A549 (cell line): Measurements from ENCODE around the gene AP5M1.

Source experiments
- BHLHE40 ChIP-seq: IDR thresholded peaks from 2 replicates; pipeline ENCODE4 v1.6.1; 2012; ENCODE audit warnings: low read depth, low read length, inconsistent platforms
- KDM5A ChIP-seq: fragments of 200-600 bp; sonication (generic); IDR thresholded peaks from 2 replicates; pipeline ENCODE4 v1.6.1; 2016; ENCODE audit warnings: antibody characterized with exemption, mild to moderate bottlenecking
- MAFK ChIP-seq: fragments of 450-650 bp; IDR thresholded peaks from 2 replicates; pipeline ENCODE4 v1.6.1; 2014; ENCODE audit not compliant: partially characterized antibody
- MYC ChIP-seq: IDR thresholded peaks from 2 replicates; pipeline ENCODE4 v1.6.1; 2012; ENCODE audit warnings: mild to moderate bottlenecking, inconsistent platforms, low read length, improper control_type of control experiment, borderline replicate concordance
- NR3C1 ChIP-seq: fragments of >200 bp; sonication (Bioruptor Twin); formaldehyde crosslinking; IDR thresholded peaks from 3 replicates; pipeline ENCODE4 v1.6.1; 2017
- POLR2A ChIP-seq: IDR thresholded peaks from 2 replicates; pipeline ENCODE4 v1.6.1; 2012; ENCODE audit warnings: mild to moderate bottlenecking, low read length
- RAD21 ChIP-seq, 2 experiments: fragments of >200 bp in 1 of 2; sonication (Bioruptor Twin) in 1 of 2; formaldehyde crosslinking in 1 of 2; IDR thresholded peaks in 1 of 2; conservative IDR thresholded peaks in 1 of 2; 2 replicates in 1 of 2; 3 replicates in 1 of 2; pipeline ENCODE4 v1.6.1; 2012 to 2018; ENCODE audit warnings: inconsistent platforms in 1 of 2
- SMC3 ChIP-seq: fragments of >200 bp; sonication (Bioruptor Twin); formaldehyde crosslinking; IDR thresholded peaks from 3 replicates; pipeline ENCODE4 v1.6.1; 2018; ENCODE audit warnings: inconsistent platforms
- TFCP2L1 ChIP-seq: fragments of 250-450 bp; sonication (Bioruptor Pico); IDR thresholded peaks from 2 replicates; pipeline ENCODE4 v1.5.0; 2021; ENCODE audit warnings: mild to moderate bottlenecking
- TF ChIP-seq, protein P1 (sequence below): IDR thresholded peaks from 2 replicates; pipeline ENCODE4 v1.6.1; 2012
- TF ChIP-seq, protein P2 (sequence below): fragments of >200 bp; sonication (Bioruptor Twin); formaldehyde crosslinking; IDR thresholded peaks from 3 replicates; pipeline ENCODE4 v1.5.1; 2016
- TF ChIP-seq, protein P3 (sequence below): IDR thresholded peaks from 2 replicates; pipeline ENCODE4 v1.6.1; 2012; ENCODE audit warnings: low read depth, borderline replicate concordance
- TF ChIP-seq, protein P4 (sequence below): fragments of 450-650 bp; IDR thresholded peaks from 2 replicates; pipeline ENCODE4 v1.6.1; 2014; ENCODE audit warnings: antibody characterized with exemption
- TF ChIP-seq, protein P5 (sequence below): fragments of >200 bp; sonication (Bioruptor Twin); formaldehyde crosslinking; IDR thresholded peaks from 3 replicates; pipeline ENCODE4 v1.6.1; 2016

DNA sequence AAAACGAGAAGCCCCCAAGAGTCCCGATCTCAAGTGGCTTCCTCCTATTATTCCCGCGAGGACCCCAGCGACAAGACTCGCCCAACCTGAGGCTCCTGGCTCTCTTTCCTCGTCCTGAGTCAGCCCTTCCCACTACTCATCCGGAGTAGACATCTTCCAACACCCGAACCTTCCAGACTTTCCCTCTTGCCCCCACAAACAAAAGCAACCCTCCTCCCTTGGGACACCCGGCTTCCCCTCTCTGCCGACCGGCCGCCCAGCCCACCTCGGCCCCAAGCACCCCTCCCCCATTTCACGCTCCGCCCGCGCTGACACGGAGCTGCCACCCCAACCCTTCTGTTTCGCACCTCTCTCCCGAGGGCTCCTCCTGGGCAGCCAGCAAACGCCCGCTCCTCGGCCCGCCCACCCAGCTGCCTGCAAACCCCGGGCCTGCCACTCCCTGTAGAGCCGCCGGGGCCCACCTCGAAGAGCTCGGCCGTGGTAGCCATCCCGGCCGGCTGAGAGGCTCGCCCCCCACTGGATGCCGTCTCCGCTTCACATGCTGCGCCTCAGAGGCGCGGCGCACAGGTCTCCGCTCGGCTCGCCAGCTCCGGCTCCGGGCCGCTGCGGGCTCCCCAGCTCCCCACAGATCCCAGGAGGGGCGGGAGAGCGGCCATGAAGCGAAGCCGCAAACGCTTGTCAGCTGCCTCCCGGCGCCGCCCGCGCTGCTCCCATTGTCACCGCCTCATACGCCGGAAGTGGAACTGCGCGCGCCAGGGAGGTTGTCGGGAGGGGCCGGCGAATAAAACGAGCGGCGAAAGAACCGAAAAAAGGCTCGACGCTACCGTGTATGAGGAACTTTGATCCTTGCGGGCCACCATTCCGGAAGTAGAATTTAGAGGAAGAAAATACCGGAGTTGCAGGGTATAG is at the start of gene AP5M1, which contains the start of gene EXOC5:
- TF ChIP-seq, protein P1, sequence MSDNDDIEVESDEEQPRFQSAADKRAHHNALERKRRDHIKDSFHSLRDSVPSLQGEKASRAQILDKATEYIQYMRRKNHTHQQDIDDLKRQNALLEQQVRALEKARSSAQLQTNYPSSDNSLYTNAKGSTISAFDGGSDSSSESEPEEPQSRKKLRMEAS: peak; percentile 84
- TF ChIP-seq, protein P2, sequence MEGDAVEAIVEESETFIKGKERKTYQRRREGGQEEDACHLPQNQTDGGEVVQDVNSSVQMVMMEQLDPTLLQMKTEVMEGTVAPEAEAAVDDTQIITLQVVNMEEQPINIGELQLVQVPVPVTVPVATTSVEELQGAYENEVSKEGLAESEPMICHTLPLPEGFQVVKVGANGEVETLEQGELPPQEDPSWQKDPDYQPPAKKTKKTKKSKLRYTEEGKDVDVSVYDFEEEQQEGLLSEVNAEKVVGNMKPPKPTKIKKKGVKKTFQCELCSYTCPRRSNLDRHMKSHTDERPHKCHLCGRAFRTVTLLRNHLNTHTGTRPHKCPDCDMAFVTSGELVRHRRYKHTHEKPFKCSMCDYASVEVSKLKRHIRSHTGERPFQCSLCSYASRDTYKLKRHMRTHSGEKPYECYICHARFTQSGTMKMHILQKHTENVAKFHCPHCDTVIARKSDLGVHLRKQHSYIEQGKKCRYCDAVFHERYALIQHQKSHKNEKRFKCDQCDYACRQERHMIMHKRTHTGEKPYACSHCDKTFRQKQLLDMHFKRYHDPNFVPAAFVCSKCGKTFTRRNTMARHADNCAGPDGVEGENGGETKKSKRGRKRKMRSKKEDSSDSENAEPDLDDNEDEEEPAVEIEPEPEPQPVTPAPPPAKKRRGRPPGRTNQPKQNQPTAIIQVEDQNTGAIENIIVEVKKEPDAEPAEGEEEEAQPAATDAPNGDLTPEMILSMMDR: 0 out of 3 replicates have a peak, but pooled peaks have one; percentile 3
- TF ChIP-seq NR3C1 (no peak), POLR2A (peak; percentile 58), KDM5A (0 out of 2 replicates have a peak, but pooled peaks have one; percentile 15), BHLHE40 (no peak), RAD21 (conservative IDR thresholded peaks at IDR 0.05 in 1 of 2, IDR thresholded peaks at IDR 0.05 in 1 of 2) (no peak), MAFK (no peak), SMC3 (no peak), MYC (no peak), TFCP2L1 (CRISPR knock-in tag) (no peak)
- TF ChIP-seq, protein P3, sequence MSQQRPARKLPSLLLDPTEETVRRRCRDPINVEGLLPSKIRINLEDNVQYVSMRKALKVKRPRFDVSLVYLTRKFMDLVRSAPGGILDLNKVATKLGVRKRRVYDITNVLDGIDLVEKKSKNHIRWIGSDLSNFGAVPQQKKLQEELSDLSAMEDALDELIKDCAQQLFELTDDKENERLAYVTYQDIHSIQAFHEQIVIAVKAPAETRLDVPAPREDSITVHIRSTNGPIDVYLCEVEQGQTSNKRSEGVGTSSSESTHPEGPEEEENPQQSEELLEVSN: peak; percentile 60
- TF ChIP-seq, protein P4, sequence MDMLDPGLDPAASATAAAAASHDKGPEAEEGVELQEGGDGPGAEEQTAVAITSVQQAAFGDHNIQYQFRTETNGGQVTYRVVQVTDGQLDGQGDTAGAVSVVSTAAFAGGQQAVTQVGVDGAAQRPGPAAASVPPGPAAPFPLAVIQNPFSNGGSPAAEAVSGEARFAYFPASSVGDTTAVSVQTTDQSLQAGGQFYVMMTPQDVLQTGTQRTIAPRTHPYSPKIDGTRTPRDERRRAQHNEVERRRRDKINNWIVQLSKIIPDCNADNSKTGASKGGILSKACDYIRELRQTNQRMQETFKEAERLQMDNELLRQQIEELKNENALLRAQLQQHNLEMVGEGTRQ: no peak
- TF ChIP-seq, protein P5, sequence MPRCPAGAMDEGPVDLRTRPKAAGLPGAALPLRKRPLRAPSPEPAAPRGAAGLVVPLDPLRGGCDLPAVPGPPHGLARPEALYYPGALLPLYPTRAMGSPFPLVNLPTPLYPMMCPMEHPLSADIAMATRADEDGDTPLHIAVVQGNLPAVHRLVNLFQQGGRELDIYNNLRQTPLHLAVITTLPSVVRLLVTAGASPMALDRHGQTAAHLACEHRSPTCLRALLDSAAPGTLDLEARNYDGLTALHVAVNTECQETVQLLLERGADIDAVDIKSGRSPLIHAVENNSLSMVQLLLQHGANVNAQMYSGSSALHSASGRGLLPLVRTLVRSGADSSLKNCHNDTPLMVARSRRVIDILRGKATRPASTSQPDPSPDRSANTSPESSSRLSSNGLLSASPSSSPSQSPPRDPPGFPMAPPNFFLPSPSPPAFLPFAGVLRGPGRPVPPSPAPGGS: peak; percentile 61; the same call in 1 of the 3 replicates
